Measurements from ENCODE around the gene CLDND2.

The CLDND2 gene

DNA sequence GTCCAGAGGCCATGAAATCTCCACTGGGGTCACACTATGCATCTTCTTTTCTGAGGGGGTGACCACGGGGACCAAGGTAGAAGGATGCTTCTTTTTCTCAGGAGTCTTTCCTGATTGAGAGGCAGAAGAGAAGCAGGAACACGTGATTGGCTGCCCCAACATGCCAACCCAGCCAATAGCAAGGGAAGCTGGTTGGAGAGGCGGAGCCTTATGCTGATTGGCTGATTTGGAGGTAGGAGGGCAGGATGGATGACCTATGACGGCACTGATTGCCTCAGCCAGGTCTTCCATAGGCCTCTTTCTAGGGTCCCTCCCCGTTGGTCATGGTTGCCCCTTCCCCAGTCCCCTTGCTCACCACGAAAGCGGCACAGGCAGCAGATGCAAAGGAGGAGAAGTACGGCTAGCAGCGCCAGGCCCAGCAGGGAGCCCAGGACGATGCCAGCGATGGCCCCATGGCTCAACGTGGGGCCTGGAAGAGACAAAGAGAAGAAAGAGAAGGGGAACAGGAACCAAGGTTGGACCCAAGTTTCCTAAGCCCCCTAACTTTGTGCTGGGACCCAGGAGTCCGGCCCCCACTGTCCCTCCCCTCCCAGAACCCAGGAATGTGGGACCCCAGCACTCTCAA lies 34.9 kb downstream of the CLDND2 start:
- no peak for DNase-seq
- CTCF ChIA-PET, result interaction anchor here (1.5 kb wide), 1 partner anchor 133 kb away, joined by 3 read pairs; no protein-coding TSS in a partner anchor
- no peaks in the 10 kb centered on the region for H3K36me3 ChIP-seq (ENCODE audit: control insufficient read depth in 4 of 4, insufficient read depth in 4 of 4, low read length in 3 of 4)
- H3K9me3 ChIP-seq (ENCODE audit: control extremely low read depth in 1 of 5, control insufficient read depth in 4 of 5, insufficient read depth in 2 of 5, low read depth in 1 of 5, low read length in 4 of 5), result peaks cover 0 to 4% (median 2%) of the 10 kb centered on the region in 5 experiments
- H3K4me1 ChIP-seq (ENCODE audit: control extremely low read depth in 1 of 4, control insufficient read depth in 4 of 4, insufficient read depth in 4 of 4, low read length in 3 of 4), result peaks cover 0 to 8% (median 8%) of the 10 kb centered on the region in 4 experiments
- H3K27ac ChIP-seq (ENCODE audit: insufficient read depth in 1 of 2, low read depth in 1 of 2, low read length in 2 of 2, poor library complexity in 1 of 2, severe bottlenecking in 2 of 2), result no peak overlapping the region
- POLR2A ChIA-PET, result no interaction called here
- H3K4me3 ChIP-seq (ENCODE audit: control insufficient read depth in 1 of 7, extremely low read depth in 1 of 7, insufficient read depth in 4 of 7, low read depth in 2 of 7, low read length in 6 of 7), result no peak overlapping the region
- WGBS (ENCODE audit: insufficient coverage), result 93% methylated on average over 13 of the region's 13 CpGs
- H3K27me3 ChIP-seq (replicated peaks in 2 of 5; ENCODE audit: control insufficient read depth in 4 of 5, insufficient read depth in 5 of 5, low read length in 4 of 5), result peaks cover 0 to 9% (median 0%) of the 10 kb centered on the region in 5 experiments

DNA sequence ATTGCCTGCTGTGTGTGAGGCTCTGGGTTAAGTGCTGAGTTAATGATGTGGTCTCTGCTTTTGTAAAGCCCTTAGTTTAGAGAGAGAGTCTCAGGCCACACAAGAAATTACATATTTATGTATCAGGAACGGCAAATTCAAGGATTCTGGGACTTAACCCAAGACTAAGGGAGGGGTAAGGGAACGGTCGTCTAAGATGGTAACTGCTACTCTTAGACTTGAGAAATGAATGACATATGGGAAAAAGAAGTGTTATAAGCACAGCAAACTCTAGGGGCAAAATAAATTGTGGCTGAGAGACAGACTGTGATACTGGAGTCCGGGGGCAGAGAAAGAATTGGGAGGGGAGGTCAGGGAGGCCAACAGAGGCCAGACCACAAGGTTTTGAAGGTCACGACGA lies 37.1 kb downstream of the CLDND2 start:
- Histone ChIP-seq H3K36me3 (ENCODE audit: control insufficient read depth in 4 of 4, insufficient read depth in 4 of 4, low read length in 3 of 4) (no peaks in the 10 kb centered on the region), H3K9me3 (ENCODE audit: control extremely low read depth in 1 of 5, control insufficient read depth in 4 of 5, insufficient read depth in 2 of 5, low read depth in 1 of 5, low read length in 4 of 5) (peaks cover 0 to 4% (median 2%) of the 10 kb centered on the region in 5 experiments), H3K27ac (ENCODE audit: insufficient read depth in 1 of 2, low read depth in 1 of 2, low read length in 2 of 2, poor library complexity in 1 of 2, severe bottlenecking in 2 of 2) (no peak overlapping the region), H3K4me1 (ENCODE audit: control extremely low read depth in 1 of 4, control insufficient read depth in 4 of 4, insufficient read depth in 4 of 4, low read length in 3 of 4) (peaks cover 0 to 16% (median 14%) of the 10 kb centered on the region in 4 experiments), H3K27me3 (replicated peaks in 2 of 5; ENCODE audit: control insufficient read depth in 4 of 5, insufficient read depth in 5 of 5, low read length in 4 of 5) (peaks cover 0 to 29% (median 7%) of the 10 kb centered on the region in 5 experiments), H3K4me3 (ENCODE audit: control insufficient read depth in 1 of 7, extremely low read depth in 1 of 7, insufficient read depth in 4 of 7, low read depth in 2 of 7, low read length in 6 of 7) (no peak overlapping the region)
- ChIA-PET CTCF (interaction anchor here (0.6 to 1.5 kb wide), 3 partner anchors 10 to 485 kb away, joined by 3 read pairs; partner anchors contain the start of gene VSIG10L), POLR2A (no interaction called here)
- 100% methylated on average over 6 of the region's 6 CpGs for WGBS (ENCODE audit: insufficient coverage)
- no peak for DNase-seq

DNA sequence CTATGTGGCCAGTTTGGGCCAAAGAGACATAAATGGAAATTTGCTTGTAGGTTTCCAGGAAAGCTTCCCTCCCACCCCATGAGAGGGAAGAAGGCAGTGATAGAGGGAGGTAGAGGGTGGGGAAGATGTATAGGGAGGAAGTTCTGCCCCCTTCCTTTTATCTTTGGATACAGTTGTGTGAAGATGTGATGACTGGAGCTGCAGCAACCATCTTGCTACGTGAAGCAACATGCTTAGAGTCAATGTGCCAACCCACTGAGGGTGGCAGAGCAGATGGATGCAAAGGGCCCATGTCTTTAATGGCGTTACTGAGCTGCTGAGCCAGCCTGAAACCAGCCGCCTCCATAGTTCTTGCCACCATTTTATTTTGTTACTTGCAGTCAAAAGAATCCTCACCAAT lies 37.6 kb downstream of the CLDND2 start:
- no peak overlapping the region for H3K4me3 ChIP-seq (ENCODE audit: control insufficient read depth in 1 of 7, extremely low read depth in 1 of 7, insufficient read depth in 4 of 7, low read depth in 2 of 7, low read length in 6 of 7)
- peaks cover under 1 to 34% (median 9%) of the 10 kb centered on the region in 5 experiments for H3K27me3 ChIP-seq (replicated peaks in 2 of 5; ENCODE audit: control insufficient read depth in 4 of 5, insufficient read depth in 5 of 5, low read length in 4 of 5)
- peaks cover 0 to 19% (median 16%) of the 10 kb centered on the region in 4 experiments for H3K4me1 ChIP-seq (ENCODE audit: control extremely low read depth in 1 of 4, control insufficient read depth in 4 of 4, insufficient read depth in 4 of 4, low read length in 3 of 4)
- DNase-seq, result no peak
- ChIA-PET CTCF (interaction anchor here (0.6 to 1.5 kb wide), 2 partner anchors 36 to 485 kb away, joined by 3 read pairs; no protein-coding TSS in a partner anchor), POLR2A (no interaction called here)
- 95% methylated on average over 2 of the region's 3 CpGs for WGBS (ENCODE audit: insufficient coverage)
- no peak overlapping the region for H3K27ac ChIP-seq (ENCODE audit: insufficient read depth in 1 of 2, low read depth in 1 of 2, low read length in 2 of 2, poor library complexity in 1 of 2, severe bottlenecking in 2 of 2)
- H3K36me3 ChIP-seq (ENCODE audit: control insufficient read depth in 4 of 4, insufficient read depth in 4 of 4, low read length in 3 of 4), result no peaks in the 10 kb centered on the region
- peaks cover 0 to 4% (median 2%) of the 10 kb centered on the region in 5 experiments for H3K9me3 ChIP-seq (ENCODE audit: control extremely low read depth in 1 of 5, control insufficient read depth in 4 of 5, insufficient read depth in 2 of 5, low read depth in 1 of 5, low read length in 4 of 5)

DNA sequence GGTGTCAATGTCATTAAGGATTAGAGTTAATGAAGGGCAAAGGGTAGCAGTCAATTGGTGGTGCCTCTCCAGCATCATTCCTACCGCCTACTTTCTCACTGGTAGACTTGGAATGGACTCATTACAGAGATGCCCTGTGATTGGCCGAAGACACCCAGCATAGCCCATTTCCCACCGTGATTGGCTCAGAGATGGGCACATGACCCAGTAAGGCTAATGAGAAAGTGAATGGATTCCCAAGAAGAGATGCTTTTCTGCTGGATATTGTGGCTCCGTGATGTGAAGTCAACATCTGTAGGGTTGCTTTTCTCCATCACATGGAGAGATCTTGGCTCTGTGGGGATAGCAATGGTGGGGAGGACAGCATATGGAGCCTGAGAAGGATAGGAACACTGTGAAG lies 38.4 kb downstream of the CLDND2 start:
- Histone ChIP-seq H3K4me3 (ENCODE audit: control insufficient read depth in 1 of 7, extremely low read depth in 1 of 7, insufficient read depth in 4 of 7, low read depth in 2 of 7, low read length in 6 of 7) (no peak overlapping the region), H3K4me1 (ENCODE audit: control extremely low read depth in 1 of 4, control insufficient read depth in 4 of 4, insufficient read depth in 4 of 4, low read length in 3 of 4) (peaks cover 0 to 26% (median 23%) of the 10 kb centered on the region in 4 experiments), H3K27ac (ENCODE audit: insufficient read depth in 1 of 2, low read depth in 1 of 2, low read length in 2 of 2, poor library complexity in 1 of 2, severe bottlenecking in 2 of 2) (no peak overlapping the region), H3K9me3 (ENCODE audit: control extremely low read depth in 1 of 5, control insufficient read depth in 4 of 5, insufficient read depth in 2 of 5, low read depth in 1 of 5, low read length in 4 of 5) (peaks cover 0 to 4% (median 2%) of the 10 kb centered on the region in 5 experiments), H3K27me3 (replicated peaks in 2 of 5; ENCODE audit: control insufficient read depth in 4 of 5, insufficient read depth in 5 of 5, low read length in 4 of 5) (peaks cover 2 to 42% (median 16%) of the 10 kb centered on the region in 5 experiments), H3K36me3 (ENCODE audit: control insufficient read depth in 4 of 4, insufficient read depth in 4 of 4, low read length in 3 of 4) (no peaks in the 10 kb centered on the region)
- POLR2A ChIA-PET, result no interaction called here
- DNase-seq, result no peak
- 100% methylated on average over 3 of the region's 4 CpGs for WGBS (ENCODE audit: insufficient coverage)
- CTCF ChIA-PET, result interaction anchor here (0.7 kb wide), 1 partner anchor 221 kb away, joined by 3 read pairs; no protein-coding TSS in a partner anchor

DNA sequence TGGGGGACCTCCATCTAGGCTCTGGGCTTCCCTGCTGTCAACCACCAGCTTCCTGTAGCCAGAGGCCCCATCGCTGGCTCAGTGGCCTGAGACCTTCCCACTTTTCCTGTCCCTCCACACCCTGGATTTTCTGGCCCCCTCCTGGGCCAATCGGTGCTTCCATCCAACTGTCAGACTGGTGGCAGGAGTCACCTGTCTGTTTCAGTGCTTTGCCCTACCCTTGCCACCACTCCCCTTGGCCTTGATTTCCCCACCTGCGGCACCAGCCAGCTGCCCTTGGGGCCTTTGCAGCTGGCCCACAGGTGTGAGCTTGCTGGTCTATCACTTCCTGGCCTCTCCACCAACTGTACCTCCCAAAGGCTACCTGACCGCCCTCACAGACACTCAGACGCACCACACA lies 39.4 kb downstream of the CLDND2 start:
- H3K27ac ChIP-seq (ENCODE audit: insufficient read depth in 1 of 2, low read depth in 1 of 2, low read length in 2 of 2, poor library complexity in 1 of 2, severe bottlenecking in 2 of 2), result no peak overlapping the region
- peaks cover 2 to 51% (median 18%) of the 10 kb centered on the region in 5 experiments for H3K27me3 ChIP-seq (replicated peaks in 2 of 5; ENCODE audit: control insufficient read depth in 4 of 5, insufficient read depth in 5 of 5, low read length in 4 of 5)
- peaks cover 0 to 4% (median 2%) of the 10 kb centered on the region in 5 experiments for H3K9me3 ChIP-seq (ENCODE audit: control extremely low read depth in 1 of 5, control insufficient read depth in 4 of 5, insufficient read depth in 2 of 5, low read depth in 1 of 5, low read length in 4 of 5)
- no peaks in the 10 kb centered on the region for H3K36me3 ChIP-seq (ENCODE audit: control insufficient read depth in 4 of 4, insufficient read depth in 4 of 4, low read length in 3 of 4)
- H3K4me3 ChIP-seq (ENCODE audit: control insufficient read depth in 1 of 7, extremely low read depth in 1 of 7, insufficient read depth in 4 of 7, low read depth in 2 of 7, low read length in 6 of 7), result no peak overlapping the region
- no peak for DNase-seq
- peaks cover 0 to 26% (median 23%) of the 10 kb centered on the region in 4 experiments for H3K4me1 ChIP-seq (ENCODE audit: control extremely low read depth in 1 of 4, control insufficient read depth in 4 of 4, insufficient read depth in 4 of 4, low read length in 3 of 4)
- CTCF ChIA-PET, result interaction anchor here (0.7 kb wide), 1 partner anchor 220 kb away, joined by 3 read pairs; no protein-coding TSS in a partner anchor
- WGBS (ENCODE audit: insufficient coverage), result 69% methylated on average over 4 of the region's 5 CpGs
- POLR2A ChIA-PET, result no interaction called here

DNA sequence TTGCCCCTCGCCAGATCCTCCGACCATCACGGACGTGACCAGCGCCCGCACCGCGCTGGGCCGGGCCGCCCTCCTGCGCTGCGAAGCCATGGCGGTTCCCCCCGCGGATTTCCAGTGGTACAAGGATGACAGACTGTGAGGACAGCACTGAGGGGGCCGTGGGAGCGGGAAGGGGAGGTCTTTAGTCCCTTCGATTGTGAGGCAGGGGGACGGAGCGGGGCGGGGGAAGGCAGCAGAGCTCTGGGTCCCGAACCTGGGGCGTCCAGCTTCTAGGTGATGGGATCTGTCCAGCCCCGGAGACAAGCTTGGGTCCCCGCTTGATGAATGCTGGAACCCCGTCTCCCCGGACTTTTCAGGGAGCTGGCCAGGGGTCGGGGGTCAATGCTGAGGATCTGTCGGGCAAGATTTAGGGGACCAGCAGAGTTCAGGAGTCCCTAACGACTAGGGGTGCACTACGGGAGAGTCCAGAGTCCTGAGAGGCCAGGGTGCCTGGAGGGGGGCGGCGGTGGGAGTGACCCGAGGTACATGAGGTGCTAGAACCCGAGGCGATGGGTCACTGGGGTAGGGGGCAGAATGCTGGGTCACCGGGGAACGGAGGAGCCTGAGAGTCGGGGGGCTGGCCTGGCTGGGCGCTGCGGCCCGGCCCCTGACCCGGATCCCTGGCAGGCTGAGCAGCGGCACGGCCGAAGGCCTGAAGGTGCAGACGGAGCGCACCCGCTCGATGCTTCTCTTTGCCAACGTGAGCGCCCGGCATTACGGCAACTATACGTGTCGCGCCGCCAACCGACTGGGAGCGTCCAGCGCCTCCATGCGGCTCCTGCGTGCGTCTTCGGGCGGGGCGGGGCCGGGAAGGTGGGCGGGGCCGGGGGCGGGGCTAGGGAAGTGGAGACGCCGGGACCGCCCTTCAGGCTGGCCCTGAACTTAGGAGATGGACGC lies 41.5 kb downstream of the CLDND2 start:
- Histone ChIP-seq H3K36me3 (ENCODE audit: control insufficient read depth in 4 of 4, insufficient read depth in 4 of 4, low read length in 3 of 4) (no peaks in the 10 kb centered on the region), H3K4me3 (ENCODE audit: control insufficient read depth in 1 of 7, extremely low read depth in 1 of 7, insufficient read depth in 4 of 7, low read depth in 2 of 7, low read length in 6 of 7) (peak overlapping the region in 6 of 7 experiments; percentile 1 to 65 (median 42)), H3K27ac (ENCODE audit: insufficient read depth in 1 of 2, low read depth in 1 of 2, low read length in 2 of 2, poor library complexity in 1 of 2, severe bottlenecking in 2 of 2) (no peak overlapping the region), H3K4me1 (ENCODE audit: control extremely low read depth in 1 of 4, control insufficient read depth in 4 of 4, insufficient read depth in 4 of 4, low read length in 3 of 4) (peaks cover 0 to 26% (median 23%) of the 10 kb centered on the region in 4 experiments), H3K9me3 (ENCODE audit: control extremely low read depth in 1 of 5, control insufficient read depth in 4 of 5, insufficient read depth in 2 of 5, low read depth in 1 of 5, low read length in 4 of 5) (peaks cover 0 to 4% (median 2%) of the 10 kb centered on the region in 5 experiments), H3K27me3 (replicated peaks in 2 of 5; ENCODE audit: control insufficient read depth in 4 of 5, insufficient read depth in 5 of 5, low read length in 4 of 5) (peaks cover 2 to 70% (median 28%) of the 10 kb centered on the region in 5 experiments)
- DNase-seq, result peak; percentile 77 to 83 (median 80)
- POLR2A ChIA-PET, result no interaction called here
- 2% methylated on average over 67 of the region's 75 CpGs for WGBS (ENCODE audit: insufficient coverage)
- CTCF ChIA-PET, result interaction anchor here (1.0 to 1.6 kb wide), 4 partner anchors 11 to 171 kb away, joined by 3 to 5 read pairs (median 4); no protein-coding TSS in a partner anchor

Data from common myeloid progenitor, CD34-positive (primary cell).